Measurements from ENCODE around the gene ILRUN. TPM values are rescaled to one million over a fixed set of nuclear protein-coding genes. Genes with fewer than 3 reads are reported as not detected.
A peak's percentile ranks its signal among the peaks of the same experiment; 100 is the strongest.
"Not testable (repeated sequence)": the region's sequence is repeated elsewhere in the genome, so short reads cannot be mapped to it uniquely, and the experiment has no call there.

ILRUN gene
- total and polyA plus RNA-seq, 3 donors from 2014 or later: 82.4 to 101 (median 91.2) TPM

- Histone ChIP-seq H3K36me3 (ENCODE audit: low read depth, missing control alignments) (no peaks in the 10 kb centered on the region), H3K9me3 (no peaks in the 10 kb centered on the region), H3K27ac (peak overlapping the region in 1 of 2 donors; percentile 56), H3K4me3 (no peak overlapping the region), H3K4me1 (no peaks in the 10 kb centered on the region), H3K27me3 (no peaks in the 10 kb centered on the region)
- no peak for TF ChIP-seq CTCF (IDR thresholded peaks at IDR 0.05)
- no peak for TF ChIP-seq POLR2A (IDR thresholded peaks at IDR 0.05)
- intact Hi-C loops (cut with DNase I; ENCODE audit: low total_unique reads): no loop called here
- no peak for DNase-seq
- 77 to 84% methylated on average over 3 of the region's 3 CpGs for WGBS, 2 donors
Measured at GRCh38 chr6:34680802-34681515, 15.6 kb downstream of the ILRUN start.

GRCh38 chr6:34680313-34680712 lies 16.3 kb downstream of the ILRUN start:
- intact Hi-C loops (cut with DNase I; ENCODE audit: low total_unique reads); H3K27me3 ChIP-seq; H3K36me3 ChIP-seq (ENCODE audit: low read depth, missing control alignments); H3K4me3 ChIP-seq; DNase-seq; H3K9me3 ChIP-seq; H3K4me1 ChIP-seq: not testable (repeated sequence)
- 53 to 68% methylated on average over 7 of the region's 7 CpGs for WGBS, 2 donors
- peak overlapping the region in 1 of 2 donors; percentile 56 for H3K27ac ChIP-seq

- H3K9me3 ChIP-seq: no peaks in the 10 kb centered on the region
- DNase-seq: no peak
- TF ChIP-seq POLR2A (IDR thresholded peaks at IDR 0.05): no peak
- TF ChIP-seq CTCF (IDR thresholded peaks at IDR 0.05): no peak
- H3K36me3 ChIP-seq (ENCODE audit: low read depth, missing control alignments): no peaks in the 10 kb centered on the region
- no peak overlapping the region for H3K4me3 ChIP-seq
- WGBS, 2 donors: 56 to 67% methylated on average over 1 of the region's 1 CpG
- peak overlapping the region in 1 of 2 donors; percentile 56 for H3K27ac ChIP-seq
- no peaks in the 10 kb centered on the region for H3K4me1 ChIP-seq
- no peaks in the 10 kb centered on the region for H3K27me3 ChIP-seq
- intact Hi-C loops (cut with DNase I; ENCODE audit: low total_unique reads): no loop called here
Measured at GRCh38 chr6:34679552-34680253, 16.9 kb downstream of the ILRUN start.

- H3K36me3 ChIP-seq (ENCODE audit: low read depth, missing control alignments): no peaks in the 10 kb centered on the region
- no peak overlapping the region for H3K4me3 ChIP-seq
- DNase-seq: no peak
- no peak overlapping the region for H3K27ac ChIP-seq
- no peaks in the 10 kb centered on the region for H3K27me3 ChIP-seq
- intact Hi-C loops (cut with DNase I; ENCODE audit: low total_unique reads): no loop called here
- TF ChIP-seq CTCF (IDR thresholded peaks at IDR 0.05) (no peak), POLR2A (IDR thresholded peaks at IDR 0.05) (no peak)
- no peaks in the 10 kb centered on the region for H3K9me3 ChIP-seq
- H3K4me1 ChIP-seq: peaks cover 12% of the 10 kb centered on the region
Measured at GRCh38 chr6:34676140-34676539, 20.4 kb downstream of the ILRUN start.

GRCh38 chr6:34674930-34675329 lies 21.6 kb downstream of the ILRUN start:
- H3K27me3 ChIP-seq; H3K4me3 ChIP-seq; H3K27ac ChIP-seq; intact Hi-C loops (cut with DNase I; ENCODE audit: low total_unique reads); H3K36me3 ChIP-seq (ENCODE audit: low read depth, missing control alignments); DNase-seq; H3K9me3 ChIP-seq: not testable (repeated sequence)
- WGBS, 2 donors: 96 to 97% methylated on average over 9 of the region's 9 CpGs
- H3K4me1 ChIP-seq: peaks cover 12% of the 10 kb centered on the region

Measured in testis (tissue), 3 donors.